OCI-LY7 (cell line): ENCODE data around the gene ARF3.

ENCODE experiments used
- CTCF ChIP-seq: fragments of 200-600 bp; sonication (generic); conservative IDR thresholded peaks from 2 replicates; pipeline ENCODE4 v1.5.1; 2014; ENCODE audit warnings: mild to moderate bottlenecking, antibody characterized with exemption, low read length, moderate library complexity, mixed read lengths
- EZH2phosphoT487 ChIP-seq: fragments of 200-600 bp; sonication (generic); IDR thresholded peaks from 2 replicates; pipeline ENCODE4 v1.6.1; 2018; ENCODE audit warnings: low read depth, borderline replicate concordance, mild to moderate bottlenecking, mixed run types, antibody characterized with exemption, low read length, moderate library complexity, mixed read lengths

- no peak for TF ChIP-seq CTCF
- TF ChIP-seq EZH2phosphoT487, result no peak
Observed at GRCh38 chr12:48899651-48900050, 57.6 kb downstream of the ARF3 start.
